ENCODE measurements around the gene ARL6IP5.
A peak's percentile ranks its signal among the peaks of the same experiment; 100 is the strongest.

ARL6IP5 gene

DNA sequence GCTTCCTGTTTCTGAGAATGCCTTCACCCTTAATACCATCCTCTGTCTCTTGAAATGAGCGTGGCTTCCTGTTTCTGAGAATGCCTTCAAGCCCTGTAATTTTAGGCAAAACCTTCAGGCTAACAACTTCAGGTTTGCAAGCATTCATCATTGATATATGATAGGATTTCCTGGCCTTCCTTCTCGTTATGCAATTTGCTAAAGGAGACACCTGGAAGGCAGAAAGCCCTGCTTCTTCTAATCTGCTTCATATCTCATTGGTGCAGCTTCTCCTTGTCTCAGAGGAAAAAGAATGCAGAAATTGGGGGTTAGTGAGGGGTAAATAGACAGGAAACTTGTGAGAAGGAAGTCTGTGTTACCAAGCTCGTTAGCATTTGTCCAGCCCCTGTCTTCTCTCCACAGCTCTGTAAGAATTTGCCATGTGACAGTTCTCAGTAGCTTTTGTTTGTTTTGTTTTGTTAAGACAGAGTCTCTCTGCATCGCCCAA lies 7.3 kb downstream of the ARL6IP5 start:
- H3K9me3 Mint-ChIP-seq, result no peaks in the 10 kb centered on the region
- H3K4me1 Mint-ChIP-seq (ENCODE audit: low read depth), result peaks cover 71% of the 10 kb centered on the region
- H3K4me3 Mint-ChIP-seq, result peak overlapping the region; percentile 79
- H3K27ac Mint-ChIP-seq, result peak overlapping the region; percentile 94
- intact Hi-C loops (cut with micrococcal nuclease), result loop anchor here (1.0 to 2.0 kb wide), 2 partner anchors 8 to 13 kb away; partner anchors contain the start of gene ARL6IP5
- no peaks in the 10 kb centered on the region for H3K27me3 Mint-ChIP-seq
- peaks cover 81% of the 10 kb centered on the region for H3K36me3 Mint-ChIP-seq (ENCODE audit: low read depth)

DNA sequence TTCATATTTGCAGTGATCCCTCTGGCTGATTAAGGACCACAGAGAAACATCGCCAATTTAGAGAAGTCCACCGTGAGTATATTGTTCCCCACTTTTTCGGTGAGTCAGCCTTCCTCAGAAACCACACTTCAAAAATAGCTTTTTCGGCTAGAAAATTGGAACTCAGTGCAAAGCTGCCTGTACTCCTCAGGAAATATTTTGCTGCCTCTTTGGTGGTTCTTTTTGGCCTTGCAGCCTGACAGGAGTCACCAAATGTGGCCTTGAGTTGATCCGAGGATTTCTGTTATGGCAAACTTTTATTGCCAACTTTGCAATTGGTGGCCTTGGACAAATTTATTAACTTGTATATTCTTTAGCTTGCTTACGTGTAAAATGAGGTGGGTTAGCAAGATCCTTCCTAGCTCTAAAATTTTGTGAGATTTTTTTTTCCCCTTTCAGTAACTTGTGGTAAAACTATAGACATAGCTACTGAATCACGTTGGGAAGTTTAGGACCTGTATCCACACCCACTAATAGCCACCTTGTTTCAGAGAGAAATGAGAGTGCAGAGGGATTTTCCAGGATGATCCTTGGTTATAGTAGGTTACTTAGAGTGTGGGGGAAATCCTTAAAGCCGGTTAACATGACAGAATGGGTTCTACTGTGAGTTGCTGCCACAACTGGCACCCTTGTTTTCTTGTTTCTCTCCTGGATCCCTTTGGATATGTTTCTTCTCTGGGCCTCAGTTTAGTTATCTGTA lies 9.9 kb downstream of the ARL6IP5 start:
- Mint-ChIP-seq H3K4me1 (ENCODE audit: low read depth) (peaks cover 70% of the 10 kb centered on the region), H3K27ac (peak overlapping the region; percentile 94), H3K27me3 (no peaks in the 10 kb centered on the region), H3K4me3 (peak overlapping the region; percentile 52), H3K9me3 (no peaks in the 10 kb centered on the region), H3K36me3 (ENCODE audit: low read depth) (peaks cover 95% of the 10 kb centered on the region)
- intact Hi-C loops (cut with micrococcal nuclease), result no loop called here

DNA sequence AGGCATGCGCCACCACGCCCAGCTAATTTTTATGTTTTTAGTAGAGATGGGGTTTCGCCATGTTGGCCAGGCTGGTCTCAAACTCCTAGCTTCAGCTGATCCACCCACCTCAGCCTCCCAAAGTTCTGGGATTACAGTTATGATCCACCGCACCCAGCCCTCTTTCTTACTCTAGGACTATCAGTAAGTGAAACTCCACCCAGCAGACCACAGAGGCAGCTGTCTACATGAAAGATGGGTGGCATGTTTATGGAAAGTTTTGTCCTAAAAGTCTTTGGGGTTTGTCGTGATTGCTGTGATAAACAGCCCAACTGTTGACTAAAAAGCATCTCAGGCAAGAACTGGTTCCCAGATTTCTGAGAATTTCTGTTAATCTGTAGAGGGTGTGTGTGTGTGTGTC lies 10.9 kb downstream of the ARL6IP5 start:
- Mint-ChIP-seq H3K9me3 (no peaks in the 10 kb centered on the region), H3K27me3 (no peaks in the 10 kb centered on the region), H3K4me3 (peak overlapping the region; percentile 81), H3K4me1 (ENCODE audit: low read depth) (peaks cover 68% of the 10 kb centered on the region), H3K27ac (peak overlapping the region; percentile 94), H3K36me3 (ENCODE audit: low read depth) (peaks cover 95% of the 10 kb centered on the region)
- intact Hi-C loops (cut with micrococcal nuclease), result no loop called here

DNA sequence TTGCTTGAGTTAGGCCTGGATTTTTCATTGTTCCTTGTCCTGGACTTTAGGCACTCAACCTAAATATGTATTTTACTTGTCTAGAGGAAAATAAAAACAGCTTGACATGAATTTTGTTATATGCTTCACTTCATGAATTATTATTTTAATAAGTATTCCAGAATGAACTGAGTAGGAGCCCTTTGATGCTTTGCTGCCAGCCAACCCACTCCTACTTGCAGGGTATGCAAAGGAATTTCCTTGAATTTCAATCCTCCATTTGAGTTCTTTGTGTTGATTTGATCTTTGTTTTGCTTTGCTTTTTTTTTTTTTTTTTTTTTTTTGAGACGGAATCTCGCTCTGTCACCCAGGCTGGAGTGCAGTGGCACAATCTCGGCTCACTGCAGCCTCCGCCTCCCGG lies 11.6 kb downstream of the ARL6IP5 start:
- intact Hi-C loops (cut with micrococcal nuclease), result no loop called here
- no peaks in the 10 kb centered on the region for H3K27me3 Mint-ChIP-seq
- H3K4me1 Mint-ChIP-seq (ENCODE audit: low read depth), result peaks cover 62% of the 10 kb centered on the region
- no peaks in the 10 kb centered on the region for H3K9me3 Mint-ChIP-seq
- H3K36me3 Mint-ChIP-seq (ENCODE audit: low read depth), result peaks cover 92% of the 10 kb centered on the region
- peak overlapping the region; percentile 40 for H3K4me3 Mint-ChIP-seq
- peak overlapping the region; percentile 94 for H3K27ac Mint-ChIP-seq

DNA sequence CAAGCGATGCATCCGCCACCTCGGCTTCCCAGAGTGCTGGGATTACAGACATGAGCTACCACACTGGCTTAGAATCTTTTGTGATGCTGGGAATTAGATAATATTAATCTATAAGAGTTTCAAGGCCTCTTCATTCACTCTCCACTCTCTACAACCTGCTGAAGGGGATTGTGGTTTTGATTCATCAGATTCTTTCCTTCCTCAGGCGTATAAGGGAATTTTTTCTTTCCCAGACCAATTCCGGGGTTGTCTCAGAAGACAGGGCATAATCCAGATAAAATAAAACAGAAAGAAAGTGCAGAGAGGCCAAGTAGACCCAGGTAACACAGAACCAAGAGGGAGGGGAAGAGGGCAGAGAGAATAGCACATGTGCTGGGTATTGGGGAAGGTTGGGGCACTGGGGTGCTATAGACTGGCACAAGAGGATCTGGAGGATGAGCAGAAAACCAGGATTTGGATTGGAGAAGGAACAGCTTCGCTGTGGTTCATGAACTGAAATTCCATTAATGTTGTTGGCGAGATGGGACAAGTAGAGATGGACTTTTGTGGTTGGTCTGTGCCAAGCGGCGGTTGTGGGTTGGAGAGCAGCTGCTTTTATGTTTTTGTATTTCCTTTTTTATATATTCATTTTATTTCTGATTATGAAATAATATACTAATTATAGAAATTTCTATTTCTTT lies 12.8 kb downstream of the ARL6IP5 start:
- peaks cover 56% of the 10 kb centered on the region for H3K4me1 Mint-ChIP-seq (ENCODE audit: low read depth)
- H3K4me3 Mint-ChIP-seq, result peak overlapping the region; percentile 42
- H3K9me3 Mint-ChIP-seq, result no peaks in the 10 kb centered on the region
- intact Hi-C loops (cut with micrococcal nuclease), result no loop called here
- no peaks in the 10 kb centered on the region for H3K27me3 Mint-ChIP-seq
- H3K27ac Mint-ChIP-seq, result peak overlapping the region; percentile 38
- peaks cover 91% of the 10 kb centered on the region for H3K36me3 Mint-ChIP-seq (ENCODE audit: low read depth)

DNA sequence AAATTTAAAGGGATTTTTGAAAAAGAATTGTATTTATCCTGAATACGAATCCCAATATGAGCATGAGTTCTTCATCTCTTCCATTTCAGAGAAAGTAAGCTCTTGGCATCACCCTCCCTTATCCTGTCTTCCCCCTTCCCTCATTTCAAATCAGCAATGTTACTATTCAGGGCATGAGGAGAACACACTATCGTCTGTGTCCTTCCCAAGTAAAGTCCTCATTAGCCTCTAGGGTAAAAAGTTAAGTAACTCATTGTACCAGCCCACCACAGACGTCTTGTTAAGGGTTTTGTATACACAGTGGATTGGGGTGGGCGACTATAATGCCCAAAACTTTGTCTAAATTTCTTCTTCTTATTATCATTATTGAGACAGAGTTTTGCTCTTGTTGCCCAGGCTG lies 14.8 kb downstream of the ARL6IP5 start:
- no peak overlapping the region for H3K4me3 Mint-ChIP-seq
- intact Hi-C loops (cut with micrococcal nuclease), result no loop called here
- no peaks in the 10 kb centered on the region for H3K9me3 Mint-ChIP-seq
- peaks cover 94% of the 10 kb centered on the region for H3K36me3 Mint-ChIP-seq (ENCODE audit: low read depth)
- H3K27ac Mint-ChIP-seq, result no peak overlapping the region
- H3K4me1 Mint-ChIP-seq (ENCODE audit: low read depth), result peaks cover 54% of the 10 kb centered on the region
- H3K27me3 Mint-ChIP-seq, result no peaks in the 10 kb centered on the region

DNA sequence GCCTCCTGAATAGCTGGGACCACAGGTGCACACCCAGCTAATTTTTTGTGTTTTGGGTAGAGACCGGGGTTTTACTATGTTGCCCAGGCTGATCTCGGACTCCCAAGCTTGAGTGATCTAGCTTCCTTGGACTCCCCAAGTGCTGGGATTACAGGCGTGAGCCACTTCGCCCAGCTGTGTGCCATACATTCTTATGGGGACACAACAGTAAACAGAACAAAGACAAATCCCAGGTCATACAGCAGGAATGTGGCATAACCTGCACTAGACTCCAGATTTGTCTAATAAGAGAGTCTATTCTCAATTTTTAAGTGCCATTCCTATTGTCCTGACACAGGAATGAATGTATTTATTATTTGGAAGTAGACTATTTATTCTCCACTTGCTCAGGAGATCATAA lies 17.6 kb downstream of the ARL6IP5 start:
- Mint-ChIP-seq H3K27ac (peak overlapping the region; percentile 62), H3K4me1 (ENCODE audit: low read depth) (peaks cover 34% of the 10 kb centered on the region), H3K4me3 (no peak overlapping the region), H3K27me3 (no peaks in the 10 kb centered on the region), H3K9me3 (no peaks in the 10 kb centered on the region), H3K36me3 (ENCODE audit: low read depth) (peaks cover 86% of the 10 kb centered on the region)
- intact Hi-C loops (cut with micrococcal nuclease), result no loop called here

DNA sequence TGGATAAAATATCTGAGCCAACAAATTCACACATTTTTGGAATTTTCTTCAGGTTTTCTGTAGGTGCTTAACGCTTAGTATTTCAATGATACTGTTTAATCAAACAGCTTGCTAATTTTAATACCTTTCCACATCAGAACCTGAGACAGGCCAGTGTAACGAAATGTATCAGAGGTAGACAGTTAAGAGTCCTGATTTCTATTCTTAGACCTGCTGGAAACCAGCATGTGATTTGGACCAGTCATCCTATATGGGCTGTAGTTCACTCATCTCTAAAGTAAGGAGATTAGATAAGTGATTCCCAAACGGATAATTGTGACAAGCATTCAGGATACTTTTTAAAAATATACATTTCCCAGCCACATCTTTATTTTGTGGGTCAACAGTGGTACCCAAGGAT lies 18.4 kb downstream of the ARL6IP5 start:
- H3K36me3 Mint-ChIP-seq (ENCODE audit: low read depth), result peaks cover 85% of the 10 kb centered on the region
- H3K27ac Mint-ChIP-seq, result peak overlapping the region; percentile 62
- no peaks in the 10 kb centered on the region for H3K9me3 Mint-ChIP-seq
- no peaks in the 10 kb centered on the region for H3K27me3 Mint-ChIP-seq
- H3K4me1 Mint-ChIP-seq (ENCODE audit: low read depth), result peaks cover 34% of the 10 kb centered on the region
- intact Hi-C loops (cut with micrococcal nuclease), result no loop called here
- no peak overlapping the region for H3K4me3 Mint-ChIP-seq

DNA sequence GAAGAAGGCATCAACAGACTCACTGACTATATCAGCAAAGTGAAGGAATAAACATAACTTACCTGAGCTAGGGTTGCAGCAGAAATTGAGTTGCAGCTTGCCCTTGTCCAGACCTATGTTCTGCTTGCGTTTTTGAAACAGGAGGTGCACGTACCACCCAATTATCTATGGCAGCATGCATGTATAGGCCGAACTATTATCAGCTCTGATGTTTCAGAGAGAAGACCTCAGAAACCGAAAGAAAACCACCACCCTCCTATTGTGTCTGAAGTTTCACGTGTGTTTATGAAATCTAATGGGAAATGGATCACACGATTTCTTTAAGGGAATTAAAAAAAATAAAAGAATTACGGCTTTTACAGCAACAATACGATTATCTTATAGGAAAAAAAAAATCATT lies 19.8 kb downstream of the ARL6IP5 start:
- no peak overlapping the region for H3K4me3 Mint-ChIP-seq
- no peaks in the 10 kb centered on the region for H3K27me3 Mint-ChIP-seq
- peaks cover 72% of the 10 kb centered on the region for H3K36me3 Mint-ChIP-seq (ENCODE audit: low read depth)
- H3K27ac Mint-ChIP-seq, result peak overlapping the region; percentile 62
- H3K4me1 Mint-ChIP-seq (ENCODE audit: low read depth), result peaks cover 39% of the 10 kb centered on the region
- H3K9me3 Mint-ChIP-seq, result no peaks in the 10 kb centered on the region
- intact Hi-C loops (cut with micrococcal nuclease), result no loop called here

DNA sequence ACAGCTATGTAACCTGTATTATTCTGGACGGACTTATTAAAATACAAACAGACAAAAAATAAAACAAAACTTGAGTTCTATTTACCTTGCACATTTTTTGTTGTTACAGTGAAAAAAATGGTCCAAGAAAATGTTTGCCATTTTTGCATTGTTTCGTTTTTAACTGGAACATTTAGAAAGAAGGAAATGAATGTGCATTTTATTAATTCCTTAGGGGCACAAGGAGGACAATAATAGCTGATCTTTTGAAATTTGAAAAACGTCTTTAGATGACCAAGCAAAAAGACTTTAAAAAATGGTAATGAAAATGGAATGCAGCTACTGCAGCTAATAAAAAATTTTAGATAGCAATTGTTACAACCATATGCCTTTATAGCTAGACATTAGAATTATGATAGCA lies 20.6 kb downstream of the ARL6IP5 start:
- H3K27ac Mint-ChIP-seq, result no peak overlapping the region
- H3K27me3 Mint-ChIP-seq, result no peaks in the 10 kb centered on the region
- H3K36me3 Mint-ChIP-seq (ENCODE audit: low read depth), result peaks cover 64% of the 10 kb centered on the region
- intact Hi-C loops (cut with micrococcal nuclease), result no loop called here
- no peaks in the 10 kb centered on the region for H3K9me3 Mint-ChIP-seq
- H3K4me3 Mint-ChIP-seq, result no peak overlapping the region
- H3K4me1 Mint-ChIP-seq (ENCODE audit: low read depth), result peaks cover 34% of the 10 kb centered on the region

DNA sequence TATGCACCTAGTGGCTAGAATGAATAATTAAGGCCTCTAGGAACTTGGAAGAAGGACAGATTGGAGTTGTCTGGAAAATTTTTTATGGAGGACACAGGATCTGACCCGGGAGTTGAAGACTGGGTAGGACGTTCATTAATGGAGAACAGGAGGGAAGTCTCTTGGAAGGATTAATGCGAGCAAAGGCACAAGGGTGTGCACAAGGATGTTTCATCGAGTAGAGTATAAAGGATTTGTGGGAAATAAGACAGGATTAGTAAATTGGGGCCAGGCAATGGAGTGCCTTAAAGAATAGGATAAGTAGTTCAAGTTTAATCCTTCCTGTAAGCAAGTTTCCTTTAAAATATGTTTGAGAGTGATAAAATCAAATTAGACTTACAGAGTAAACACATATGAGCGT lies 23.1 kb downstream of the ARL6IP5 start:
- no peaks in the 10 kb centered on the region for H3K9me3 Mint-ChIP-seq
- H3K36me3 Mint-ChIP-seq (ENCODE audit: low read depth), result peaks cover 43% of the 10 kb centered on the region
- H3K27ac Mint-ChIP-seq, result peak overlapping the region; percentile 11
- H3K27me3 Mint-ChIP-seq, result no peaks in the 10 kb centered on the region
- no peak overlapping the region for H3K4me3 Mint-ChIP-seq
- peaks cover 26% of the 10 kb centered on the region for H3K4me1 Mint-ChIP-seq (ENCODE audit: low read depth)
- intact Hi-C loops (cut with micrococcal nuclease), result no loop called here

DNA sequence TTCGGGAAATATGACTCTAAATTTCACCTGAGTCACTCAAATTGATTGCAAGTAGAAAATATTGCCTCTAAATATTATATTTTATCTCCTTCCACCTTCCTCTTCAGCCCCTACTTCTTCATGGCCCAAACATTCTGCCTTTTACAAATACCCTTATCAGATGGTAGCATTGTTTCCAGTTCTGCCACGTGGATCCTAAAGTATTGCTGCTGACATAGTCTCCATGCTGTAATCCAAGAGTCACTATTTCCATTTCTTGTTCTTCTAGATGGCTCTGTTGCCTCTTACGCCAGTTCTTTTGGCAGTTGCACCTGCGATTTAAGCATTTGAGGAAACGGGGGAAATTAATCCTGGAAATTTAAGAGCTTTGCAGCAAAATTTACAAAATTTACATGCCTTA lies 24.1 kb downstream of the ARL6IP5 start:
- Mint-ChIP-seq H3K9me3 (no peaks in the 10 kb centered on the region), H3K4me1 (ENCODE audit: low read depth) (peaks cover 21% of the 10 kb centered on the region), H3K27me3 (no peaks in the 10 kb centered on the region), H3K36me3 (ENCODE audit: low read depth) (peaks cover 34% of the 10 kb centered on the region), H3K27ac (peak overlapping the region; percentile 11), H3K4me3 (no peak overlapping the region)
- intact Hi-C loops (cut with micrococcal nuclease), result no loop called here

DNA sequence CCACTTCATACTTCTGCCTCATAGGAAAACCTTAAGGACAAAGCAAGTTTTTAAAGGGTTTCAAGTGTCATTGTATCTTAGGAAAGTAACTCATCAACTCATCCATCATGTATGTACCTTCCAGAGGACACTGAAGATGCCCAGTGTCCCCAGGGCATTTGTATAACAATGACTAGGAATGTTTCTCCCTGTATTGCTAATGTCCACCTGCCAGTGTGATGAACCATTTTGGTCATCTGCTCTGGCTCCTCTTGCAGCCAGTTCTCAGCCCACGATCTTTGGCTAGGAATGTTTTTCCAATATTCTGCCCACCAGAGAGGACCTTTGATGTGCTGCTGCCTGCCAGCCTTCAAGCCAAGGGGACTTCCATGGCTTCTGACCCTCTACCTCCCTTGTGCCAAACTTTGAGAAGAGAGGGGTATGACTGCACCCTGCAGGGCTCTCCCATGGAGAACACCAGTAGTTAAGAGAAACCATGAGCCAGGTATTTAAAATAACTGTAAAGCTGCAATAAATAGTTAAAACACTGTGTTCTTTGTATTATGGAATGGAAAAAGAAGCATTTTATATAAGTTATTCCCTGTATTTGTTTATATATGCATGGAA lies 26.3 kb downstream of the ARL6IP5 start:
- Mint-ChIP-seq H3K27ac (no peak overlapping the region), H3K27me3 (no peaks in the 10 kb centered on the region), H3K9me3 (no peaks in the 10 kb centered on the region), H3K4me3 (no peak overlapping the region), H3K36me3 (ENCODE audit: low read depth) (peaks cover 11% of the 10 kb centered on the region), H3K4me1 (ENCODE audit: low read depth) (peaks cover 14% of the 10 kb centered on the region)
- intact Hi-C loops (cut with micrococcal nuclease), result no loop called here

DNA sequence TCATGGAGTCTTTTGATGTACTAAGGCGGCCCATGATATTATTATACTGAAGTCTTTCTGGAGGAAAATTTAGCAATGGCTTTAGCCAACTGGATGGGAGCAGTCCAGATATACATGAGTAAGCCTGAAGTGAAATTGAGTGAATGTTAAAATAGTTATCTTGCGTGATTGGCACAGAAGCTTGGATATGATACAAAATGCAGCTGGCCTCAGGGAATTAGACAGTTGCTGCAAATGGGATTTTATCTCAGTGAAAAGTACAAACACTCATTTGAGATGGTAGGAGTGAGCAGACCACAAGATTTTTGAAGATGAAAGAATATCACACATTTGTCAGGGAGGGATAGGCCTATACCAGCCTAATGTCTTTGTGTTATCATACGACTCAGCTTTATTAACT lies 28.8 kb downstream of the ARL6IP5 start:
- Mint-ChIP-seq H3K27me3 (no peaks in the 10 kb centered on the region), H3K27ac (no peak overlapping the region), H3K36me3 (ENCODE audit: low read depth) (no peaks in the 10 kb centered on the region), H3K4me3 (no peak overlapping the region), H3K4me1 (ENCODE audit: low read depth) (peaks cover 5% of the 10 kb centered on the region), H3K9me3 (no peaks in the 10 kb centered on the region)
- intact Hi-C loops (cut with micrococcal nuclease), result no loop called here

Data from dendritic cell treated with granulocyte-macrophage colony-stimulating factor and Interleukin-4, amounts not matched to agents 40 ng/mL and 50 ng/mL, for 4 days (primary cell).